H9 (cell line): ENCODE results near the gene TGM2. TPM values are rescaled to one million over a fixed set of nuclear protein-coding genes. Genes with fewer than 3 reads are reported as not detected.
"Not testable (repeated sequence)": the region's sequence is repeated elsewhere in the genome, so short reads cannot be mapped to it uniquely, and the experiment has no call there.

Experiments
- DNase-seq: peaks from one replicate; pipeline ENCODE4 v3.0.0-alpha.2; 2017
- H2AFZ ChIP-seq: one replicate; pipeline ENCODE4 v1.6.1; 2013; ENCODE audit warnings: mild to moderate bottlenecking, low read length, control low read depth, moderate library complexity
- H2AK5ac ChIP-seq: 2 replicates; pipeline ENCODE4 v1.6.1; 2013; ENCODE audit warnings: low read length, control low read depth, mixed read lengths; ENCODE audit not compliant: insufficient read length
- H2BK120ac ChIP-seq: one replicate; pipeline ENCODE4 v1.6.1; 2013; ENCODE audit warnings: low read depth, mild to moderate bottlenecking, low read length, control low read depth, inconsistent platforms; ENCODE audit not compliant: poor library complexity, severe bottlenecking
- H2BK12ac ChIP-seq: 2 replicates; pipeline ENCODE4 v1.6.1; 2013; ENCODE audit warnings: low read length, control low read depth, mixed read lengths, low read depth; ENCODE audit not compliant: insufficient read length
- H2BK15ac ChIP-seq: 2 replicates; pipeline ENCODE4 v1.6.1; 2013; ENCODE audit warnings: low read depth, low read length, control low read depth
- H2BK20ac ChIP-seq: one replicate; pipeline ENCODE4 v1.6.1; 2013; ENCODE audit warnings: low read depth, mild to moderate bottlenecking, low read length, control low read depth, inconsistent platforms; ENCODE audit not compliant: poor library complexity, severe bottlenecking
- H2BK5ac ChIP-seq: 2 replicates; pipeline ENCODE4 v1.6.1; 2013; ENCODE audit warnings: low read length, control low read depth, mixed read lengths; ENCODE audit not compliant: insufficient read length
- H3K14ac ChIP-seq: 2 replicates; pipeline ENCODE4 v1.6.1; 2013; ENCODE audit warnings: low read length, control low read depth; ENCODE audit not compliant: insufficient read depth
- H3K18ac ChIP-seq: 2 replicates; pipeline ENCODE4 v1.6.1; 2013; ENCODE audit warnings: low read depth, mild to moderate bottlenecking, mixed read lengths, low read length, control low read depth; ENCODE audit not compliant: insufficient read length
- H3K23ac ChIP-seq: 2 replicates; pipeline ENCODE4 v1.6.1; 2013; ENCODE audit warnings: low read length, control low read depth, mixed read lengths, low read depth; ENCODE audit not compliant: insufficient read length
- H3K23me2 ChIP-seq: 2 replicates; pipeline ENCODE4 v1.6.1; 2013; ENCODE audit warnings: low read depth, mild to moderate bottlenecking, mixed read lengths, low read length, control low read depth; ENCODE audit not compliant: insufficient read length, poor library complexity, severe bottlenecking
- H3K27ac ChIP-seq: 2 replicates; pipeline ENCODE4 v1.5.1; 2013; ENCODE audit warnings: low read length, control low read depth, mixed read lengths, low read depth; ENCODE audit not compliant: insufficient read length
- H3K27me3 ChIP-seq: 2 replicates; pipeline ENCODE4 v1.6.1; 2013; ENCODE audit warnings: low read length, control low read depth, inconsistent platforms; ENCODE audit not compliant: insufficient read depth
- H3K4ac ChIP-seq: 2 replicates; pipeline ENCODE4 v1.6.1; 2013; ENCODE audit warnings: low read depth, mild to moderate bottlenecking, control low read depth, inconsistent platforms, low read length, moderate library complexity
- H3K4me1 ChIP-seq: 2 replicates; pipeline ENCODE4 v1.6.1; 2013; ENCODE audit warnings: low read length, control low read depth, inconsistent platforms; ENCODE audit not compliant: insufficient read depth
- H3K4me2 ChIP-seq: 2 replicates; pipeline ENCODE4 v1.6.1; 2013; ENCODE audit warnings: low read length, control low read depth, mixed read lengths; ENCODE audit not compliant: insufficient read length, insufficient read depth
- H3K56ac ChIP-seq: 2 replicates; pipeline ENCODE4 v1.6.1; 2013; ENCODE audit warnings: low read depth, mild to moderate bottlenecking, mixed read lengths, low read length, control low read depth; ENCODE audit not compliant: insufficient read length
- H3K79me1 ChIP-seq: 2 replicates; pipeline ENCODE4 v1.6.1; 2013; ENCODE audit warnings: low read depth, mild to moderate bottlenecking, moderate library complexity, low read length, control low read depth, inconsistent platforms; ENCODE audit not compliant: insufficient read depth, poor library complexity, severe bottlenecking
- H3K79me2 ChIP-seq: 2 replicates; pipeline ENCODE4 v1.6.1; 2013; ENCODE audit warnings: low read length, control low read depth, inconsistent platforms; ENCODE audit not compliant: insufficient read depth
- H3K9ac ChIP-seq: 2 replicates; pipeline ENCODE4 v1.6.1; 2013; ENCODE audit warnings: low read length, control low read depth, mixed read lengths; ENCODE audit not compliant: insufficient read length; ENCODE audit errors: extremely low read depth
- H3K9me3 ChIP-seq: one replicate; pipeline ENCODE4 v1.6.1; 2013; ENCODE audit warnings: low read depth, low read length, inconsistent platforms; ENCODE audit not compliant: control insufficient read depth
- H3T11ph ChIP-seq: one replicate; pipeline ENCODE4 v1.6.1; 2013; ENCODE audit warnings: mild to moderate bottlenecking, low read length, control low read depth, inconsistent platforms
- H4K20me1 ChIP-seq: one replicate; pipeline ENCODE4 v1.6.1; 2013; ENCODE audit not compliant: control insufficient read depth, insufficient read length, insufficient read depth
- H4K5ac ChIP-seq: 2 replicates; pipeline ENCODE4 v1.6.1; 2013; ENCODE audit warnings: low read depth, mild to moderate bottlenecking, mixed read lengths, low read length, control low read depth; ENCODE audit not compliant: insufficient read length
- H4K8ac ChIP-seq: replicated peaks from 2 replicates; pipeline ENCODE4 v1.6.1; 2013; ENCODE audit warnings: low read length, control low read depth, mixed read lengths, low read depth; ENCODE audit not compliant: insufficient read length
- H4K91ac ChIP-seq: 2 replicates; pipeline ENCODE4 v1.6.1; 2013; ENCODE audit warnings: low read depth, mild to moderate bottlenecking, moderate library complexity, mixed read lengths, low read length, control low read depth; ENCODE audit not compliant: insufficient read length
- H3K27ac Mint-ChIP-seq, 3 experiments: 2 replicates in 2 of 3; 3 replicates in 1 of 3; pipeline ENCODE4 v1.8.0; 2020 to 2021; ENCODE audit warnings: mixed read lengths in 3 of 3, mild to moderate bottlenecking in 1 of 3, moderate library complexity in 1 of 3
- H3K27me3 Mint-ChIP-seq: 2 replicates; pipeline ENCODE4 v1.8.0; 2021; ENCODE audit warnings: low read depth, mild to moderate bottlenecking, moderate library complexity, mixed read lengths
- H3K36me3 Mint-ChIP-seq, 3 experiments: 2 replicates in 2 of 3; 3 replicates in 1 of 3; pipeline ENCODE4 v1.8.0; 2020 to 2021; ENCODE audit warnings: low read depth in 3 of 3, mixed read lengths in 3 of 3; ENCODE audit not compliant: insufficient read depth in 1 of 3
- H3K4me1 Mint-ChIP-seq, 2 experiments: 2 replicates each; pipeline ENCODE4 v1.8.0; 2020; ENCODE audit warnings: mixed read lengths in 2 of 2
- H3K4me3 Mint-ChIP-seq, 2 experiments: 2 replicates in 1 of 2; 3 replicates in 1 of 2; pipeline ENCODE4 v1.8.0; 2020 to 2021; ENCODE audit warnings: mild to moderate bottlenecking in 2 of 2, mixed read lengths in 2 of 2, moderate library complexity in 1 of 2
- H3K9me3 Mint-ChIP-seq, 2 experiments: 2 replicates in 1 of 2; 3 replicates in 1 of 2; pipeline ENCODE4 v1.8.0; 2020; ENCODE audit warnings: mild to moderate bottlenecking in 2 of 2, mixed read lengths in 2 of 2, moderate library complexity in 1 of 2
- WGBS: extraction: QIAGEN DNeasy Blood & Tissue Kit; methylation state at CpG from one replicate; pipeline ENCODE4 v1.1.7; 2013; ENCODE audit warnings: missing lambda C conversion rate, low lambda C conversion rate, mixed read lengths; ENCODE audit not compliant: insufficient read length; ENCODE audit errors: extremely low coverage; 5-methylcytosine and 5-hydroxymethylcytosine counted together
- total RNA-seq: library from RNA; stranded (reverse); gene quantifications from 2 replicates; pipeline ENCODE4 v1.2.1, GENCODE V29; 2021

Gene TGM2
- total RNA-seq, 1 experiment from 2014 or later: 1.1 TPM

DNA sequence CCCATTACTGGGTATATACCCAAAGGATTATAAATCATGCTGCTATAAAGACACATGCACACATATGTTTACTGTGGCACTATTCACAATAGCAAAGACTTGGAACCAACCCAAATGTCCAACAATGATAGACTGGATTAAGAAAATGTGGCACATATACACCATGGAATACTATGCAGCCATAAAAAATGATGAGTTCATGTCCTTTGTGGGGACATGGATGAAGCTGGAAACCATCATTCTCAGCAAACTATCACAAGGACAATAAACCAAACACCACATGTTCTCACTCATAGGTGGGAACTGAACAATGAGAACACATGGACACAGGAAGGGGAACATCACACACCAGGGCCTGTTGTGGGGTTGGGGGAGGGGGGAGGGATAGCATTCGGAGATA is 57.7 kb downstream of the TGM2 start:
- H2AK5ac ChIP-seq, H3K4ac ChIP-seq, H2BK120ac ChIP-seq, H3K4me1 Mint-ChIP-seq, H3K23me2 ChIP-seq, H3K9me3 ChIP-seq, H3K56ac ChIP-seq, H2BK12ac ChIP-seq, H3K14ac ChIP-seq, H3T11ph ChIP-seq, H4K91ac ChIP-seq, H2BK15ac ChIP-seq, H3K79me1 ChIP-seq, H4K8ac ChIP-seq, H3K9ac ChIP-seq, DNase-seq, H3K4me2 ChIP-seq, H3K4me1 ChIP-seq, H3K18ac ChIP-seq, H2BK5ac ChIP-seq, H4K20me1 ChIP-seq, H3K4me3 Mint-ChIP-seq, H3K36me3 Mint-ChIP-seq, H3K27ac Mint-ChIP-seq, H3K27me3 ChIP-seq, H3K9me3 Mint-ChIP-seq, H3K79me2 ChIP-seq, H4K5ac ChIP-seq, H2AFZ ChIP-seq, H3K27ac ChIP-seq, H3K27me3 Mint-ChIP-seq, H3K23ac ChIP-seq, H2BK20ac ChIP-seq: not testable (repeated sequence)
- no CpG with 5 or more reads among the region's 1 CpG for WGBS
